Measurements from ENCODE around the gene YLPM1.
A peak's percentile ranks its signal among the peaks of the same experiment; 100 is the strongest.

The YLPM1 gene

DNA sequence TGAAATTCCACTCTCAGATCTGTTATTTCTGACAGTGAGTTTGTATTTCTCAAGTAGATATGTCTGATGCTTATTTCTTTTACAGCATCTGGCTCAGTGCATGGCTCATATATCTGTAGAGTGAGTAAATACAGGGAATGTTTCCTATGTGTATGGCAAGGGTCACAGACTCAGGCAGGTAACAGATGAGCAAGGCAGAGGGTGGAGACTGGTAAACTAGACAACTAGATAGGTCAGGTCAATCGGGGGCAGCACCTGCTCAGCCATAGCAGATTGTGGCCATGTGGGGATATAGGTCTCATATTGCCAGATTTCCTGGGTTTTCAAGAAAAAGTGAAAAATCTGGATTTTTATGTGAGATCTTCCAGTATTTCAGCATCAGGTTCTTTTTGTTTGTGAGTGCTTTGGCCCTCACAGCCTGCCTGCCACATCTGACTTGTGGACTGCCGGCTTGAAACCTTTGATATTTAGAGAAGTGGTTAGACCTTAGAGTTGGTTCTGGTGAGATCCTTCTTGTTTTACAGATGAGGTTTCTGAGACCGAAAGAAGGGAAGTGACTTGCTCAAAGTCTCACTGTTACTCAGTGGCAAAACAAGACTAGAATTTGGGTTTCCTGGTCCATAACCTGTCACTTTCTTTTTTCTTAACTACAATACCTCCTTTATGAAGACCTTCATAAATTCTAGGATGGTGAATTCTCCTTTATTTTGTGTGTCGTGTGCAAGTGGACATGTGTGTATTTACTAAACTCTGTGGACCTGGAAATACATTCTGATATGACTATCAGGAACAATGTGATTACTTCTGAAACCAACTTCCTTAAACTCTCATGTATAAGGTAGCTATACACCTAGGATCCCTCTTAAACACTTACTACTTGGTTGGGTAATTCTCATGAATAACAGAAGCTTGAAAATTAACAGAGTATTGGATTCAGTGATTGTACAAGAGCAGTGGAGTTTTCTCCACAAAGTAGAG, 78.4 kb downstream of the YLPM1 start:
- DNase-seq = peak; percentile 91

DNA sequence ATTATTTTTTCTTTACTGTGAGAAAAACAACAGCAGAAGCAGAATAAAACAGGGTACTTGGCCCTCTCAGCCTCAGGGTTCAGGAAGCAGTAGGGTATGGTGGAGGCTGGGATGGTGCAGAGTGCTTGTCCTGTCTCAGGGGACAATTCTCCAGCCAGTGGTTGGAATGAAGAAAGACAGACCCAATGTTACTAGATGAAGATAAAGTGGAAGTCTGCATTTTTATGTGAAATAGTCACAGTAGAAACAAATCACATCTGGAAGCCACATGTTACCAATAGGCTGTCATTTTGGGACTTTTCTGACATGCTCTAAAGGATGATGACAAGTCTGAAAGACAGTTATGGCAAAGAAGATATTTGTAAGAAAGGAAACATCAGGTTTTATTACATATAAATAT, 80.5 kb downstream of the YLPM1 start:
- DNase-seq = no peak

DNA sequence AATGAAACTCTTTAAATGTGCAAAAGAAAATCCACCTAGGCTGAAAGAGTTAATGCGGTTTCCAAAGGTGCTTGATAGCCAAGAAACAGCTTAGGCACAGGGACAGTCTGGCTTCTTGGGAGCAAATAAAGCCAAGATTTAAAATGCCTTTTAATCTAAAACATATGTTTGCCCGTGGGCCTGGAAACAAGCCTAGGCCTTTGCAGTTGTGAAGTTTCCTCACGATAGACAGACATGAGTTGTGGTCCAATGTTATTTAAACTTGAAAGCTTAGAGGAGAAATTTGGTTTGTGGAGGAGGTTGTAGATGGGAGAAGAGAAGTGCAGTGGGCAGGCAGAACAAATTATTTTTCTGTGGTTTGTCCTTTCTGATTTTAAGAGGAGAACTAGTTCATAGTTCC, 83.1 kb downstream of the YLPM1 start:
- DNase-seq = no peak

DNA sequence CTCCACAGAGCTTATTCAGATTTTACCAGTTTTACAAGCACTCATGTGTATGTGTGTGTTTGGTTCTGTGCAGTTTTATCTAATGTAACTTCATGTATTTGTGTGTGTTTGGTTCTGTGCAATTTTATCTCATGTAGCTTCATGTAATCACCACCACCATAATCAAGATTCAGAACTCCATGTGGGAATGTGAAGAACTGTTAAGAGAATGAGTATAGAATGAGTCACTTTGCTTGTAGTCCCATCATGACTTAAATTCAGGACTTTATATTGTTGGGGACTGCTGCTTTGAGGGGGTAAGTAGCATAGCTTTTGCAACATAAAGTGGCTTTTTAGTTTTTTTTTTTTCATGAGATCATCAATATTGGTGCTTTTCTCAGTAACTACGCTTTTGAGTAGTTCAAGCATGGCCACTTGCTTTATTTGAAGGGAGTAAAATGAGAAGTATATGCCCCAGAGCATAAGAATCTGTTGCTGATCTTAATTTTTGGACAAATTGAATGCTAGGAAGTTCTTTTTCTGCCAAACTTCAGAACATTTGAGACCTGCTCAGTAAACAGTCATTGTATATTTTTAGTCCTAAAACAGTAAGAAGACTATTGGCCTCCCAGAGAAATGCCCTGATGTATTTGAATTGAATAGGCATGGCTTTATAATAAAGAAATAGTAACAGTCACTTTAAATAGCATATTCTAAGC, 84.0 kb downstream of the YLPM1 start:
- DNase-seq = peak; percentile 5

DNA sequence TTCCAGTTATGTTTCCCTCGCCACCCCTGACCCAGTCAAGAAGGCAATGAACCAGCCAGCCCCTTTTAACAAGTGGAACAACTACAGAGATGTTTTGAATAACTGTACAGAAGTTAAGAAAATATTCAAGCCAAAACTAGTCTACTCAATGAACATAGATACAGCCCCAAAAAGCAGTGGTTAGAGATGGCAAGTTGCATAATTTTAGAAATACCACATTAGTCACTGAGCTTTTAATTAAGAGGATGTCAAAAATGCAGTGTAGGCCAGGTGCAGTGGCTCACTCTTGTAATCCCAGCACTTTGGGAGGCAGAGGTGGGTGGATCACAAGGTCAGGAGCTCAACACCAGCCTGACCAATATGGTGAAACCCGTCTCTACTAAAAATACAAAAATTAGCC, 85.7 kb downstream of the YLPM1 start:
- peak; percentile 64 for DNase-seq

DNA sequence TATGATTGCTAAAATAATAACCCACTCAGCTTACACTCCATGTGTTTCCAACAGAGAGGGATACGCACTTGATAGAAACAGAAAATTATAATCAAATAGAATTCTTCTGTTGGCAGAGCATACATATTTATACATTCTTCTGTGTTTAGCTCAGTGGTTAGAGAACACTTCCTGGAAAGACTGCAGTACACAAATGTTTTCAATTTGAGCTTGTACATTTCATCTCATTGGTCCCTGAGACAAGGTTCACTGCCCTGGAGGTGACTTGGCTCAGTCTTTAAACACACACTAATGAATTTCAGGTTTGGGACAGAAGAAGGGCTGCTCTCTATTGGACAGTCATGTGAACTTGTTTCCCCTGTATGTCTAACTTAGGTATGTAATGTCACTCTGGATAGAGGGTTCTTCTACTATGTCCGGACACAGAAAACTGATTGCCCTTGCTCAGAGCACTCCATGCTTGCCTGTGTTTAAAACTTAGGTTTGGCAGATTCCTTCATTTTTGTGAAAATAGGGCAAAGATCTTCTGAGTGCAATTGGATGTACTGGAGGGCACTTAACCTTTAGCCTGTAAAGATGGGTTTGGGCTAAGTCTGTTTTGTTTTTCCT, 89.9 kb downstream of the YLPM1 start:
- DNase-seq = no peak

DNA sequence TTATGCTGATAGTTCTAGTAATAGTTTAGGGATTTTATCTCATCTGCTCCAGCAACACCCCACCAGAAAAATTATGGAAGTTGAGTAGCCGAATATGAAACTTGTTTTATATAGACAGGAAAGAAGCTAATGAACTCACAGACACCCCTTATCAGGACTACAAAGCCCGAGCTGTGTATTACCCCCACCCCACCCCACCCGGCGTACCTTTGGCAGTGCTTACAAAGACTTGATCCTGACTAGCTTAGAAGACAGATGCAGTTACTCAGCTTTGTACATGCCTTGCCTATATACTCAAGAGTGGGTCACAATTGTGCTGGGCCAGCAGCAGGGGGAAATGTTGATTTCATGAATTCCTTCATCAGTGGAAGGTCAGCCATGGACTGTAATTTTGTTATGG, 90.5 kb downstream of the YLPM1 start:
- DNase-seq = no peak

- no peak for DNase-seq
Measured at GRCh38 chr14:74855021-74855420, 91.9 kb downstream of the YLPM1 start.

GRCh38 chr14:74855945-74856344, 92.8 kb downstream of the YLPM1 start:
- no peak for DNase-seq

GRCh38 chr14:74856366-74856765, 93.2 kb downstream of the YLPM1 start:
- DNase-seq = no peak

DNA sequence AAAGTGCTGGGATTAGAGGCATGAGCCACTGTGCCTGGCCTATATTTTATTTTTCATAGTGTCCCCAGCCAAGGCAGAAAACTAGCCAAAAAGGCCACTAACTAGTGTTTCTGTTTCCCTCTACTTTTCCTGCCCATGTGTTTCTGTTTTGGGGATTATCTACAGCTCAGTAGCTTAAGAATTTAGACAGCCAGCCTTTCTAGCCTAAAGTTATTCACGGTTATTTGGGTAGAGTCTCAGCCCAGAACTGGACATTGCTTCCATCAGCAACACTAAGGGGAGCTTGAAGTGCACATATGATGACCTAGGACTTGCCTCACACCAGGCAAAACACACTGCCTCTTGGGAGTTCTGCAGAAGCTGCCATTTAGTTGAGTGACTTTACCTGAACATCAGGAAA, 94.9 kb downstream of the YLPM1 start:
- no peak for DNase-seq

GRCh38 chr14:74859757-74860552, 96.8 kb downstream of the YLPM1 start:
- no peak for DNase-seq

GRCh38 chr14:74860899-74861733, 98.0 kb downstream of the YLPM1 start:
- DNase-seq = peak; percentile 70

DNA sequence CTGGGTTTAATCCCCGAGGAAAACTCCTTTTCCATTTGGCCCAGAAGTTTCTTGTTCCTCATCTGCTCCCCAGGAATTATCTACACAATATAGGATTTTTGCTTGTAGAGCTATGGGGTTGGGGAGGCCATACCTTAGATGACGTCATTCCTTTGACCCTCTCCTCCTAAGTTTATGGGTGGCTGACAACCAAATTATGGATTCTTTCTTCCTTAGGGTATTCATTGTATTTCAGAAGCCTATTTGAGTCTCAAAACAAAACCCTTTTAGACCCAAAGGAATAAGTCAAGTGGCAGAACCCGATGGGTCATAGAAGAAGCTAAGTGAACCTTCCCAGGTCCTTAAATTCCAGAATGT, 98.6 kb downstream of the YLPM1 start:
- DNase-seq = no peak

- peak; percentile 82 for DNase-seq
Measured at GRCh38 chr14:74863274-74863673, 100.2 kb downstream of the YLPM1 start.

DNA sequence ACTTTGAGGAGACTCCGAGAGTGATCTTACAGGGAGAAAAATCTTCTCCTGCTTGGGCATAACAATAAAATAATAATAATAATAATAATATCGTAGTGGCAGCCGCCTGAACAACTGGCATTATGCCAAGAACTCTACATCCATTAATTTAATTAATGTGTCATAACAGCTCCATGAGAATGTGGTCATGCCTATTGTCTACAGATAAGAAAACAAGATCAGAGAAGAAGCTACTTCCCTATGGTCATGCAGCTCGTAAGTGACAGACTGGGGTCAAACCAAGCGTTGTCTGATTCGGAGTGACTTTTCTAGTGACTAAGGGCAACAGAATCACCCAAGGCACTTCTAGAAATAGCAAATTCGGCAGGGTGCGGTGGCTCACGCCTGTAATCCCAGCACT, 101.1 kb downstream of the YLPM1 start:
- peak; percentile 64 for DNase-seq

- DNase-seq = no peak
Measured at GRCh38 chr14:74865156-74865555, 102.0 kb downstream of the YLPM1 start.

GRCh38 chr14:74866708-74867389, 103.7 kb downstream of the YLPM1 start:
- DNase-seq = no peak

GRCh38 chr14:74867673-74868072, 104.6 kb downstream of the YLPM1 start:
- peak; percentile 65 for DNase-seq

- no peak for DNase-seq
Measured at GRCh38 chr14:74868739-74869138, 105.6 kb downstream of the YLPM1 start.

- DNase-seq = no peak
Measured at GRCh38 chr14:74871819-74872218, 108.7 kb downstream of the YLPM1 start.
